A673 (cell line): Measurements from ENCODE around the gene ZFAND2B. TPM values are rescaled to one million over a fixed set of nuclear protein-coding genes. Genes with fewer than 3 reads are reported as not detected.

Experiments
- BruUV-seq: library from RNA; stranded (reverse); fragments of 400-500 nt; replicated peaks from 2 replicates; lab custom pipeline; 2021; lab: Mats Ljungman, UMichigan
- CTCF ChIA-PET: fragments of 300-600 bp; sonication (Branson Sonifier 250); formaldehyde crosslinking; loops from one replicate; lab custom pipeline; 2022; ENCODE audit warnings: antibody characterized with exemption; lab: Charles Lee
- POLR2A ChIA-PET: fragments of 300-600 bp; sonication (Branson Sonifier 250); formaldehyde crosslinking; loops from one replicate; lab custom pipeline; 2022; ENCODE audit warnings: antibody characterized with exemption; ENCODE audit not compliant: low non-redundant PET; lab: Charles Lee
- DNase-seq: peaks from one replicate; pipeline ENCODE4 v3.0.0-alpha.2; 2015; ENCODE audit warnings: low spot score
- H3K27ac ChIP-seq: fragments of 200-600 bp; sonication (generic); 2 replicates; pipeline ENCODE4 v1.5.1; 2016; ENCODE audit warnings: mixed run types, low read depth, mild to moderate bottlenecking, mixed read lengths, antibody characterized with exemption, low read length; ENCODE audit not compliant: poor library complexity, severe bottlenecking
- H3K27me3 ChIP-seq: fragments of 200-600 bp; sonication (generic); replicated peaks from 2 replicates; pipeline ENCODE4 v1.6.1; 2017; ENCODE audit warnings: mixed run types, low read depth, mild to moderate bottlenecking, mixed read lengths, antibody characterized with exemption, low read length; ENCODE audit not compliant: insufficient read depth, poor library complexity
- H3K36me3 ChIP-seq: fragments of 200-600 bp; sonication (generic); 2 replicates; pipeline ENCODE4 v1.6.1; 2016; ENCODE audit warnings: mixed run types, mild to moderate bottlenecking, mixed read lengths, antibody characterized with exemption, low read length; ENCODE audit not compliant: insufficient read depth, poor library complexity, severe bottlenecking
- H3K4me1 ChIP-seq: fragments of 200-600 bp; sonication (generic); 2 replicates; pipeline ENCODE4 v1.6.1; 2017; ENCODE audit warnings: mixed run types, mild to moderate bottlenecking, mixed read lengths, antibody characterized with exemption, low read length; ENCODE audit not compliant: insufficient read depth, poor library complexity, severe bottlenecking
- H3K4me3 ChIP-seq: fragments of 200-600 bp; sonication (generic); 2 replicates; pipeline ENCODE4 v1.5.1; 2016; ENCODE audit warnings: low read depth, mixed run types, mild to moderate bottlenecking, mixed read lengths, low read length; ENCODE audit not compliant: poor library complexity, severe bottlenecking
- H3K9me3 ChIP-seq: fragments of 200-600 bp; sonication (generic); 2 replicates; pipeline ENCODE4 v1.6.1; 2016; ENCODE audit warnings: mixed run types, low read depth, mild to moderate bottlenecking, mixed read lengths, antibody characterized with exemption, low read length; ENCODE audit not compliant: poor library complexity, severe bottlenecking
- CTCF ChIP-seq: fragments of 300-800, 200-600 bp; sonication (generic); conservative IDR thresholded peaks from 2 replicates; pipeline ENCODE4 v1.5.1; 2017; ENCODE audit warnings: low read depth, mild to moderate bottlenecking, antibody characterized with exemption, low read length, moderate library complexity, mixed read lengths
- EZH2 ChIP-seq: fragments of 200-600 bp; sonication (generic); IDR thresholded peaks from 2 replicates; pipeline ENCODE4 v1.6.1; 2017; ENCODE audit warnings: borderline replicate concordance, low read depth, mild to moderate bottlenecking, mixed read lengths, antibody characterized with exemption, low read length; ENCODE audit not compliant: poor library complexity, severe bottlenecking
- intact Hi-C: fragments of 100-400 bp; cut with micrococcal nuclease; formaldehyde crosslinking; loops from one replicate; pipeline ENCODE4 v1.10.0; 2022; ENCODE audit not compliant: unreplicated experiment
- total RNA-seq: library from RNA; stranded (reverse); gene quantifications from 2 replicates; pipeline ENCODE4 v1.2.3, GENCODE V29; 2021

ZFAND2B gene
- total RNA-seq, 1 experiment from 2014 or later: 20.0 TPM

- Histone ChIP-seq H3K36me3 (peaks cover 40% of the 10 kb centered on the region), H3K4me1 (peaks cover 5% of the 10 kb centered on the region), H3K9me3 (no peaks in the 10 kb centered on the region), H3K4me3 (no peak overlapping the region), H3K27me3 (no peaks in the 10 kb centered on the region), H3K27ac (no peak overlapping the region)
- TF ChIP-seq EZH2: no peak
- no peak for TF ChIP-seq CTCF
- DNase-seq: no peak
- intact Hi-C loops: loop anchor here (5.0 kb wide), 2 partner anchors 37 to 117 kb away; partner anchors contain the start of gene ABCB6
- ChIA-PET POLR2A (no interaction called here), CTCF (no interaction called here)
- no TSS peak for BruUV-seq
These were observed 26.7 kb upstream of the ZFAND2B start for GRCh38 chr2:219179601-219180465.

DNA sequence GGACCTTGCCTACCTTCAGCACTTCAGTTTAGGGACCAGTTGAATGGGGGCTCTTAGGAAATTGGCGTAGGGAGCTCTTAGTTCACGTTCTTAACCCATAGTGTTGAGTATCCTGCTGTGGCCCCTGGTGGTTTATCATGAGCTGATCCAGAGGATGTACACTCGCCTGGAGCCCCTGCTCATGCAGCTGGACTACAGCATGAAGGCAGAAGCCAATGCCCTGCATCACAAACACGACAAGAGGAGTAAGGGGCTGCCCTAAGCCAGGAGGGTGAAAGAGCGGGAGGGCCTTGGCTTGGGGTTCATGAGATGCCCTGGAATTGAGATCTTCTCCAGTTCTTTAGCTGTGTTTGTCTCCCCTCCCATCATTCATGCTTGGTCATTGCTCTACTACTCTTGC is 25.6 kb upstream of the ZFAND2B start:
- H3K4me3 ChIP-seq: no peak overlapping the region
- CTCF ChIA-PET: no interaction called here
- TF ChIP-seq EZH2 (no peak), CTCF (no peak)
- H3K36me3 ChIP-seq: peaks cover 40% of the 10 kb centered on the region
- POLR2A ChIA-PET: no interaction called here
- no peak for DNase-seq
- no peaks in the 10 kb centered on the region for H3K27me3 ChIP-seq
- BruUV-seq: no TSS peak
- no peak overlapping the region for H3K27ac ChIP-seq
- H3K4me1 ChIP-seq: peaks cover 5% of the 10 kb centered on the region
- no peaks in the 10 kb centered on the region for H3K9me3 ChIP-seq
- intact Hi-C loops: no loop called here

GRCh38 chr2:219181531-219181930 is 25.1 kb upstream of the ZFAND2B start:
- Histone ChIP-seq H3K4me3 (no peak overlapping the region), H3K4me1 (peaks cover 5% of the 10 kb centered on the region), H3K36me3 (peaks cover 40% of the 10 kb centered on the region), H3K9me3 (no peaks in the 10 kb centered on the region), H3K27ac (no peak overlapping the region), H3K27me3 (no peaks in the 10 kb centered on the region)
- CTCF ChIA-PET: no interaction called here
- no peak for DNase-seq
- intact Hi-C loops: no loop called here
- BruUV-seq: no TSS peak
- TF ChIP-seq EZH2: no peak
- TF ChIP-seq CTCF: no peak
- POLR2A ChIA-PET: interaction anchor here (0.6 kb wide), 1 partner anchor 109 kb away, joined by 6 read pairs; no protein-coding TSS in a partner anchor
